Measurements from ENCODE around the gene PEAK1.

GRCh38 chr15:77093436-77093835 lies 326.5 kb downstream of the PEAK1 start:
- TF ChIP-seq CTCF (IDR thresholded peaks at IDR 0.05): no peak
- no peak for TF ChIP-seq POLR2A (IDR thresholded peaks at IDR 0.05)
